Prostate gland (tissue), 2 donors: Measurements from ENCODE around the gene RCHY1. TPM values are rescaled to one million over a fixed set of nuclear protein-coding genes. Genes with fewer than 3 reads are reported as not detected.

Source experiments
- DNase-seq: peaks from one replicate; pipeline ENCODE4 v3.0.0-alpha.2; 2019; ENCODE audit warnings: low spot score
- H3K27ac ChIP-seq, 2 donors: fragments of 200-600 bp; sonication (generic); 2 replicates each; pipeline ENCODE4 v1.5.1; 2017 to 2019
- H3K27me3 ChIP-seq: fragments of 200-600 bp; sonication (generic); replicated peaks from 2 replicates; pipeline ENCODE4 v1.5.1; 2019; ENCODE audit not compliant: insufficient read depth
- H3K36me3 ChIP-seq, 2 donors: fragments of 200-600 bp; sonication (generic); 1 replicate in 1 of 2; 2 replicates in 1 of 2; pipeline versions ENCODE4 v1.5.1 to v1.8.1; 2017 to 2019
- H3K4me1 ChIP-seq: fragments of 200-600 bp; sonication (generic); replicated peaks from 2 replicates; pipeline ENCODE4 v1.5.1; 2019
- H3K4me3 ChIP-seq, 2 donors: fragments of 200-600 bp; sonication (generic); 2 replicates each; pipeline ENCODE4 v1.5.1; 2017 to 2019
- H3K9me3 ChIP-seq: fragments of 200-600 bp; sonication (generic); 2 replicates; pipeline ENCODE4 v1.5.1; 2017
- CTCF ChIP-seq, 4 experiments: fragments of 200-600 bp in 2 of 4; fragments of 450-650 bp in 2 of 4; sonication (generic) in 2 of 4; IDR thresholded peaks; 1 replicate in 3 of 4; 2 replicates in 1 of 4; pipeline ENCODE4 v1.5.1; 2016 to 2019; ENCODE audit warnings: antibody characterized with exemption in 4 of 4, mild to moderate bottlenecking in 2 of 4, moderate library complexity in 2 of 4
- POLR2A ChIP-seq: fragments of 450-650 bp; IDR thresholded peaks from one replicate; pipeline ENCODE4 v1.6.1; 2016; ENCODE audit warnings: antibody characterized with exemption, mild to moderate bottlenecking
- POLR2AphosphoS5 ChIP-seq: sonication (generic); formaldehyde crosslinking; IDR thresholded peaks from one replicate; pipeline ENCODE4 v1.6.1; 2017; ENCODE audit warnings: antibody characterized with exemption
- WGBS: methylation state at CpG from one replicate; pipeline ENCODE4 v1.1.5; 2018; 5-methylcytosine and 5-hydroxymethylcytosine counted together
- intact Hi-C: fragments of 100-400 bp; cut with DNase I; formaldehyde crosslinking; loops from one replicate; pipeline ENCODE4 v1.14.2; 2022
- total RNA-seq, 2 donors: library from RNA; depleted of rRNA; stranded (reverse); fragments of >200 nt; gene quantifications; one replicate each; pipeline ENCODE4 v1.1.0, GENCODE V29; 2016

RCHY1 gene
- total RNA-seq, 2 donors from 2014 or later, result 18.7 to 23.3 TPM

GRCh38 chr4:75499900-75500299 is 14.3 kb downstream of the RCHY1 start:
- intact Hi-C loops, result loop anchor here (10.0 kb wide), 1 partner anchor 625 kb away; no protein-coding TSS in a partner anchor
- H3K27ac ChIP-seq, result no peak overlapping the region
- no peak for DNase-seq
- H3K36me3 ChIP-seq, result no peaks in the 10 kb centered on the region
- no peaks in the 10 kb centered on the region for H3K9me3 ChIP-seq
- no peak overlapping the region for H3K4me3 ChIP-seq
- WGBS, result 96% methylated on average over 2 of the region's 2 CpGs
- no peak for TF ChIP-seq POLR2AphosphoS5
- TF ChIP-seq POLR2A, result no peak
- TF ChIP-seq CTCF (IDR thresholded peaks at IDR 0.05), result no peak
- H3K27me3 ChIP-seq, result no peaks in the 10 kb centered on the region
- no peaks in the 10 kb centered on the region for H3K4me1 ChIP-seq

- Histone ChIP-seq H3K27me3 (no peaks in the 10 kb centered on the region), H3K4me3 (no peak overlapping the region), H3K4me1 (no peaks in the 10 kb centered on the region), H3K36me3 (no peaks in the 10 kb centered on the region), H3K27ac (no peak overlapping the region), H3K9me3 (no peaks in the 10 kb centered on the region)
- DNase-seq, result no peak
- intact Hi-C loops, result loop anchor here (10.0 kb wide), 1 partner anchor 623 kb away; no protein-coding TSS in a partner anchor
- TF ChIP-seq POLR2A (no peak), POLR2AphosphoS5 (no peak), CTCF (IDR thresholded peaks at IDR 0.05) (no peak)
- WGBS, result 66% methylated on average over 2 of the region's 2 CpGs
Observed at GRCh38 chr4:75498041-75498440, 16.2 kb downstream of the RCHY1 start.

- TF ChIP-seq POLR2AphosphoS5, result no peak
- no peak for TF ChIP-seq POLR2A
- TF ChIP-seq CTCF (IDR thresholded peaks at IDR 0.05), result no peak
- H3K27ac ChIP-seq, result no peak overlapping the region
- no peak overlapping the region for H3K4me3 ChIP-seq
- no peaks in the 10 kb centered on the region for H3K27me3 ChIP-seq
- intact Hi-C loops, result loop anchor here (10.0 kb wide), 1 partner anchor 622 kb away; no protein-coding TSS in a partner anchor
- WGBS, result 70% methylated on average over 5 of the region's 5 CpGs
- no peak for DNase-seq
- H3K36me3 ChIP-seq, result no peaks in the 10 kb centered on the region
- no peaks in the 10 kb centered on the region for H3K4me1 ChIP-seq
- H3K9me3 ChIP-seq, result no peaks in the 10 kb centered on the region
Observed at GRCh38 chr4:75497133-75497532, 17.1 kb downstream of the RCHY1 start.

GRCh38 chr4:75496406-75496805 is 17.8 kb downstream of the RCHY1 start:
- intact Hi-C loops, result loop anchor here (10.0 kb wide), 1 partner anchor 622 kb away; no protein-coding TSS in a partner anchor
- no peak overlapping the region for H3K4me3 ChIP-seq
- TF ChIP-seq POLR2AphosphoS5 (no peak), POLR2A (no peak), CTCF (IDR thresholded peaks at IDR 0.05) (no peak)

GRCh38 chr4:75495476-75495875 is 18.7 kb downstream of the RCHY1 start:
- no peaks in the 10 kb centered on the region for H3K9me3 ChIP-seq
- no peaks in the 10 kb centered on the region for H3K36me3 ChIP-seq
- DNase-seq, result no peak
- no peak for TF ChIP-seq CTCF (IDR thresholded peaks at IDR 0.05)
- TF ChIP-seq POLR2A, result no peak
- TF ChIP-seq POLR2AphosphoS5, result no peak
- H3K27me3 ChIP-seq, result no peaks in the 10 kb centered on the region
- intact Hi-C loops, result loop anchor here (10.0 kb wide), 1 partner anchor 621 kb away; no protein-coding TSS in a partner anchor
- H3K27ac ChIP-seq, result no peak overlapping the region
- 83% methylated on average over 2 of the region's 2 CpGs for WGBS
- no peaks in the 10 kb centered on the region for H3K4me1 ChIP-seq
- H3K4me3 ChIP-seq, result no peak overlapping the region

More at GRCh38 chr4:75496406-75496805, 17.8 kb downstream of the RCHY1 start:
- Histone ChIP-seq H3K27ac (no peak overlapping the region), H3K36me3 (no peaks in the 10 kb centered on the region), H3K4me1 (no peaks in the 10 kb centered on the region), H3K27me3 (no peaks in the 10 kb centered on the region), H3K9me3 (no peaks in the 10 kb centered on the region)
- no peak for DNase-seq
- WGBS, result 95% methylated on average over 2 of the region's 2 CpGs
